KMS-11 (cell line): ENCODE measurements around the gene KHDC1.
"Not testable (repeated sequence)": the region's sequence is repeated elsewhere in the genome, so short reads cannot be mapped to it uniquely, and the experiment has no call there.

ENCODE experiments used
- H2AFZ ChIP-seq: fragments of 200-600 bp; sonication (generic); 2 replicates; pipeline ENCODE4 v1.6.1; 2016; ENCODE audit warnings: antibody characterized with exemption, mixed run types, low read depth
- H3K27ac ChIP-seq: fragments of 200-600 bp; sonication (generic); 2 replicates; pipeline ENCODE4 v1.6.1; 2016; ENCODE audit warnings: mild to moderate bottlenecking, mixed run types
- H3K27me3 ChIP-seq: fragments of 200-600 bp; sonication (generic); 2 replicates; pipeline ENCODE4 v1.6.1; 2017; ENCODE audit warnings: mild to moderate bottlenecking, low read depth, mixed run types, moderate library complexity; ENCODE audit not compliant: insufficient read depth
- H3K36me3 ChIP-seq: fragments of 200-600 bp; sonication (generic); 2 replicates; pipeline ENCODE4 v1.6.1; 2017; ENCODE audit warnings: mild to moderate bottlenecking, mixed run types; ENCODE audit not compliant: insufficient read depth
- H3K4me1 ChIP-seq: fragments of 200-600 bp; sonication (generic); 2 replicates; pipeline ENCODE4 v1.6.1; 2016; ENCODE audit warnings: mild to moderate bottlenecking, low read depth, mixed run types; ENCODE audit not compliant: poor library complexity, severe bottlenecking
- H3K4me2 ChIP-seq: fragments of 200-600 bp; sonication (generic); 2 replicates; pipeline ENCODE4 v1.7.0; 2016; ENCODE audit warnings: mild to moderate bottlenecking, mixed run types
- H3K4me3 ChIP-seq: fragments of 200-600 bp; sonication (generic); IDR thresholded peaks from 2 replicates; pipeline ENCODE4 v1.6.1; 2017; ENCODE audit warnings: low read depth, low read length, mixed read lengths; ENCODE audit not compliant: insufficient read depth
- H3K79me2 ChIP-seq: fragments of 200-600 bp; sonication (generic); 2 replicates; pipeline ENCODE4 v1.6.1; 2016; ENCODE audit warnings: low read depth, mixed run types; ENCODE audit not compliant: insufficient read depth
- H3K9ac ChIP-seq: fragments of 200-600 bp; sonication (generic); 2 replicates; pipeline ENCODE4 v1.6.1; 2016; ENCODE audit warnings: mild to moderate bottlenecking, mixed run types
- H4K20me1 ChIP-seq: fragments of 200-600 bp; sonication (generic); 2 replicates; pipeline ENCODE4 v1.6.1; 2016; ENCODE audit warnings: mild to moderate bottlenecking, mixed run types; ENCODE audit not compliant: insufficient read depth
- TF ChIP-seq, protein P1 (sequence below): fragments of 200-600 bp; sonication (generic); conservative IDR thresholded peaks from 2 replicates; pipeline ENCODE4 v1.6.1; 2017; ENCODE audit warnings: low read depth, mild to moderate bottlenecking, antibody characterized with exemption, low read length, moderate library complexity, mixed read lengths

Gene KHDC1, protein sequence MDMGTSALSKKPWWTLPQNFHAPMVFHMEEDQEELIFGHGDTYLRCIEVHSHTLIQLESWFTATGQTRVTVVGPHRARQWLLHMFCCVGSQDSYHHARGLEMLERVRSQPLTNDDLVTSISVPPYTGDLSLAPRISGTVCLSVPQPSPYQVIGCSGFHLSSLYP

DNA sequence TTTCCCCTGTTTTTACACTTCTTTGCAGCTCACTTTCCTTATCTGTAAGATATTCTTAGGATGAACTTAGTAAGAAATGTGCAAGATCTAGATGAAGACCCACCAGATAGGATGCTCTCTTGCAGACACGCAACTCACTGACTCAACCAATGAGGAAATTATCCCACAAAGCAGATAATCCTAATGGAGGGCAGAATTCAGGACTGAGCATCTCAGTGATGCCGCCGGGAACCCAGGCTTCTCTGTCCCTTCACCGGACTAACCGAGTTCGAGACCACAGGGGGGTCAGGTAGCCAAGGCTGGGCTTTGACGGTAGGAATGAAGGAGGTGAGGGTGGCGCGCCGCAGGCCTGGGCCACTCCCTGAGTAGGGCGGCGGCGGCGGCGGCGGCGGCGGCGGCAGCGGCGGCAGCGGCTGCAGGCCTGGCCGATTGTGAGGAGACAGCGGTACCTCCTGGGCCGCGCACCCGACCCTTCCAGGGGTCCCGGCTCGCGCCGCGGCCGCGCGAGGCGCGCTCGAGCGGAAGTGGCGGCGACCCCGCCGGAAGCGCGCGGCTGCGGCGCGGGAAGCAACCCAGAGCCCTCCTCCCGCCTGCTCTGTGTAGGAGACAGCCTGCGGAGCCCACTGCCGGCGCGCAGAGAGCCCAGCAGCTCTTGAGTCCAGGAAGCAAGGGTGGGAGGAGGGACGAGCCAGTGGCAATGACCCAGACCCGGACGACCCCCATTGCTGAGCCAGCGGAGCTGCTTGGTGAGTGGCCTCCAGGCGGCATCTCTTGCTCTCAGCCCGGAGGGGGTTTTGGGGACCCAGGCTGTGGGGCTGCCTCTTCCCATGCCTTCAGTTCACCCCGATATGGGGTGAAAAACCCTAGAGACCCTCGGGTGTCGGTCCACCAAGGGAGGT lies at the start of gene KHDC1:
Gene KHDC1, minus strand, starts transcription at position 526 of the 899 bp plus-strand sequence. CDS start 20,679 bp downstream, outside the sequence.
- Histone ChIP-seq H3K4me2 (peak within 1 kb of the TSS; percentile 79), H3K79me2 (no peaks in the 10 kb centered on the region), H3K4me1 (peaks cover 8% of the 10 kb centered on the region), H2AFZ (peak within 1 kb of the TSS; percentile 79), H4K20me1 (no peaks in the 10 kb centered on the region), H3K4me3 (no peak within 1 kb of the TSS), H3K27ac (peak within 1 kb of the TSS; percentile 13; the same call in 1 of the 2 replicates), H3K36me3 (no peaks in the 10 kb centered on the region), H3K27me3 (no peaks in the 10 kb centered on the region), H3K9ac (peak within 1 kb of the TSS; percentile 61)
- TF ChIP-seq, protein P1, sequence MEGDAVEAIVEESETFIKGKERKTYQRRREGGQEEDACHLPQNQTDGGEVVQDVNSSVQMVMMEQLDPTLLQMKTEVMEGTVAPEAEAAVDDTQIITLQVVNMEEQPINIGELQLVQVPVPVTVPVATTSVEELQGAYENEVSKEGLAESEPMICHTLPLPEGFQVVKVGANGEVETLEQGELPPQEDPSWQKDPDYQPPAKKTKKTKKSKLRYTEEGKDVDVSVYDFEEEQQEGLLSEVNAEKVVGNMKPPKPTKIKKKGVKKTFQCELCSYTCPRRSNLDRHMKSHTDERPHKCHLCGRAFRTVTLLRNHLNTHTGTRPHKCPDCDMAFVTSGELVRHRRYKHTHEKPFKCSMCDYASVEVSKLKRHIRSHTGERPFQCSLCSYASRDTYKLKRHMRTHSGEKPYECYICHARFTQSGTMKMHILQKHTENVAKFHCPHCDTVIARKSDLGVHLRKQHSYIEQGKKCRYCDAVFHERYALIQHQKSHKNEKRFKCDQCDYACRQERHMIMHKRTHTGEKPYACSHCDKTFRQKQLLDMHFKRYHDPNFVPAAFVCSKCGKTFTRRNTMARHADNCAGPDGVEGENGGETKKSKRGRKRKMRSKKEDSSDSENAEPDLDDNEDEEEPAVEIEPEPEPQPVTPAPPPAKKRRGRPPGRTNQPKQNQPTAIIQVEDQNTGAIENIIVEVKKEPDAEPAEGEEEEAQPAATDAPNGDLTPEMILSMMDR: no peak

DNA sequence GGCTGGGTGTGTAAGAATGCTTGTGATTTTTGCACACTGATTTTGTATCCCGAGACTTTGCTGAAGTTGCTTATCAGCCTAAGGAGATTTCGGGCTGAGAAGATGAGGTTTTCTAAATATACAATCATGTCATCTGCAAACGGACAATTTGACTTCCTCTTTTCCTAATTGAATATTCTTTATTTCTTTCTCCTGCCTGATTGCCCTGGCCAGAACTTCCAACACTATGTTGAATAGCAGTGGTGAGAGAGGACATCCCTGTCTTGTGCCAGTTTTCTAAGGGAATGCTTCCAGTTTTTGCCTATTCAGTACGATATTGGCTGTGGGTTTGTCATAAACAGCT lies 47.5 kb upstream of the KHDC1 start:
- Histone ChIP-seq H3K27ac (peak overlapping the region; percentile 78), H3K4me2 (peak overlapping the region; percentile 93), H2AFZ (peak overlapping the region; percentile 99), H3K9ac (peak overlapping the region; percentile 93), H3K79me2 (peaks cover 30% of the 10 kb centered on the region), H3K4me1 (peaks cover 25% of the 10 kb centered on the region)
- H3K27me3 ChIP-seq, H3K36me3 ChIP-seq, H4K20me1 ChIP-seq, H3K4me3 ChIP-seq: not testable (repeated sequence)

DNA sequence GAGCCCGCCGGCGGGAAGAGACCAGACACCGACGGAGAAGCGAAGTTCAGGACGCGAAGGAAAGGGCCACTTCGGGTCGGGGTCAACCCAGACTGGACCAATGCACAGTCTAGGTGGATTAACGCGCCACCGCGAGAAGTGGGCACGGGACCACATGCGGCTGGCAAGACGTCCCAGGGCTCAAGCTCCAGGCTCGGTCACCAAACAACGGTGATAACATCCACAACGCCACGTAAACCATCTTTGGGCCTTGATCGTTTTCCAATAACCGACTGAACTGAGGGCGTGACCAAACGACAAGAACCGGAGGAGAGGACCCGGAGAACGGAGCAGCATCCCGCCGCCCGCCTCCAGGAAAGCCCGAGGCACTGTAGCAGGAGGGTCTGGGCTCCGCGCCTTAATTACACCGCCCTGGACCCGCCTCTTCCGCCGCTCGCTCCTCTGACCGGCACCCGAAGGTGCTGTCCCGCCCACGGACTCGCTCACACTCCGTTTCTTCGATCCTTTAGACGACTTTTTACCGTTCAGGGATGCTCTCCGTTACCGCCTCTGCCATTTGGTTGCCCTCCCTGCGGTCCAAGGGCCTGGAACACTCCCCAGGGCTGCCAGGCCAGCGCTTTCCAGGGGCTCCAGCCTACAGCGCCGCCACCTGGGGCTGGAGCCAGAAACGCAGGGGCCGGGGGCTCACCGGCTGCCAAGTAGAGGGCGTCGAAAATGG lies 46.9 kb upstream of the KHDC1 start:
- Histone ChIP-seq H3K27me3 (no peaks in the 10 kb centered on the region), H3K27ac (peak overlapping the region; percentile 78), H3K4me3 (no peak overlapping the region), H2AFZ (peak overlapping the region; percentile 99), H3K36me3 (no peaks in the 10 kb centered on the region), H4K20me1 (no peaks in the 10 kb centered on the region), H3K9ac (peak overlapping the region; percentile 93), H3K79me2 (peaks cover 30% of the 10 kb centered on the region), H3K4me2 (peak overlapping the region; percentile 93), H3K4me1 (peaks cover 29% of the 10 kb centered on the region)
- TF ChIP-seq, protein P1: peak; percentile 67

DNA sequence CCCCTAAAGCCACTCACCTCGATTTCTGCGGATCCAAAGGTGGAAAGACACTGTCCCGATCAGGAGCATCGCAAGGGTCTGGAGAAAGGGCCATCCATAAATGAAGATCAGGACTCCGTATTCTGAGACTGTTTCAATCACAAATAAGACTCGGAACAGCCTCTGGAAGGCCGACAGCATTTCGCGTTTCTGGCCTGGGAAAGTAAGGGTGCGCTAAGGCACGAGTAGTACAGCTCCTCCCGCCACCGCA lies 46.5 kb upstream of the KHDC1 start:
- TF ChIP-seq, protein P1: no peak
- Histone ChIP-seq H2AFZ (peak overlapping the region; percentile 99), H3K27me3 (no peaks in the 10 kb centered on the region), H3K4me1 (peaks cover 33% of the 10 kb centered on the region), H3K4me2 (peak overlapping the region; percentile 93), H3K4me3 (no peak overlapping the region), H4K20me1 (no peaks in the 10 kb centered on the region), H3K27ac (peak overlapping the region; percentile 78), H3K9ac (peak overlapping the region; percentile 93), H3K36me3 (no peaks in the 10 kb centered on the region), H3K79me2 (peaks cover 30% of the 10 kb centered on the region)
